GM19043 (cell line): ENCODE results near the gene CX3CL1.

Experiments
- ATAC-seq: cut with Tn5 transposase; IDR thresholded peaks from one replicate; pipeline ENCODE4 v1.9.1; 2021; ENCODE audit warnings: low read depth; ENCODE audit not compliant: unreplicated experiment

The CX3CL1 gene

GRCh38 chr16:57430955-57431354, 58.7 kb downstream of the CX3CL1 start:
- ATAC-seq, result no peak

- no peak for ATAC-seq
These were observed 60.2 kb downstream of the CX3CL1 start for GRCh38 chr16:57432505-57432904.

GRCh38 chr16:57432989-57433388, 60.7 kb downstream of the CX3CL1 start:
- no peak for ATAC-seq

GRCh38 chr16:57434003-57434402, 61.7 kb downstream of the CX3CL1 start:
- no peak for ATAC-seq
